ENCODE measurements around the gene STAT5B. TPM values are rescaled to one million over a fixed set of nuclear protein-coding genes. Genes with fewer than 3 reads are reported as not detected.

Gene STAT5B
- total and polyA plus RNA-seq, 2 of the 13 experiments (the other 11 are each of a cell fraction or from before 2014, with no cell fraction given), result 21.0 to 42.8 TPM

- TF ChIP-seq ZNF143 (CRISPR knock-in tag; IDR thresholded peaks at IDR 0.05), result peak; percentile 64
- TF ChIP-seq ZNF883 (CRISPR knock-in tag; IDR thresholded peaks at IDR 0.05; ENCODE audit: not compliant biosample characterization), result peak; percentile 58
- TF ChIP-seq KLF6 (CRISPR knock-in tag; IDR thresholded peaks at IDR 0.05), result peak; percentile 45; the same call in 1 of the 2 replicates
- TF ChIP-seq REST (IDR thresholded peaks at IDR 0.05; ENCODE audit: borderline replicate concordance in 1 of 2, low read depth in 1 of 2, low read length in 2 of 2), result peak in 1 of 2 experiments; percentile 32; a peak in 1 of 4 replicates
- TF ChIP-seq ZNF580 (CRISPR knock-in tag; IDR thresholded peaks at IDR 0.05; ENCODE audit: borderline replicate concordance, low read depth), result peak; percentile 56; the same call in 1 of the 2 replicates
- TF ChIP-seq FOXC1 (CRISPR knock-in tag; IDR thresholded peaks at IDR 0.05; ENCODE audit: borderline replicate concordance), result peak; percentile 47; the same call in 1 of the 2 replicates
- TF ChIP-seq REPIN1 (CRISPR knock-in tag; IDR thresholded peaks at IDR 0.05; ENCODE audit: borderline replicate concordance, low read depth), result peak; percentile 81; the same call in 1 of the 2 replicates
- peak; percentile 84 for TF ChIP-seq POLR2G (IDR thresholded peaks at IDR 0.05; ENCODE audit: low read depth, low read length)
- peak; percentile 81 for TF ChIP-seq ZSCAN9 (CRISPR knock-in tag; IDR thresholded peaks at IDR 0.05; ENCODE audit: borderline replicate concordance)
- peak; percentile 69 for TF ChIP-seq PHF21A (CRISPR knock-in tag; IDR thresholded peaks at IDR 0.05)
- TF ChIP-seq ZNF235 (CRISPR knock-in tag; IDR thresholded peaks at IDR 0.05; ENCODE audit: borderline replicate concordance), result peak; percentile 30; the same call in 1 of the 2 replicates
- TF ChIP-seq JARID2 (CRISPR knock-in tag; IDR thresholded peaks at IDR 0.05; ENCODE audit: insufficient replicate concordance), result peak; percentile 46
- TF ChIP-seq SMYD3 (CRISPR knock-in tag; IDR thresholded peaks at IDR 0.05), result no peak
- peak; percentile 93 for TF ChIP-seq HNF1B (CRISPR knock-in tag; IDR thresholded peaks at IDR 0.05)
- TF ChIP-seq ZMAT5 (CRISPR knock-in tag; IDR thresholded peaks at IDR 0.05; ENCODE audit: borderline replicate concordance, low read depth), result no peak
- 0 out of 2 replicates have a peak, but pooled peaks have one; percentile 32 for TF ChIP-seq ZNF296 (CRISPR knock-in tag; conservative IDR thresholded peaks at IDR 0.05)
- peak; percentile 58; the same call in 1 of the 2 replicates for TF ChIP-seq SRY (CRISPR knock-in tag; IDR thresholded peaks at IDR 0.05)
- 0 out of 2 replicates have a peak, but pooled peaks have one; percentile 30 for TF ChIP-seq ATF7-NPFF (CRISPR knock-in tag; IDR thresholded peaks at IDR 0.05; ENCODE audit: low read depth)
- peak; percentile 55; the same call in 1 of the 2 replicates for TF ChIP-seq ZFP90 (CRISPR knock-in tag; IDR thresholded peaks at IDR 0.05; ENCODE audit: borderline replicate concordance)
- TF ChIP-seq ZSCAN31 (CRISPR knock-in tag; IDR thresholded peaks at IDR 0.05; ENCODE audit: low read depth), result peak; percentile 78
- peak; percentile 36; the same call in 1 of the 2 replicates for TF ChIP-seq KDM5A (IDR thresholded peaks at IDR 0.05; ENCODE audit: borderline replicate concordance, low read length)
- TF ChIP-seq HNRNPLL (IDR thresholded peaks at IDR 0.05; ENCODE audit: low read depth, low read length, poor library complexity, severe bottlenecking), result peak; percentile 34
These were observed 82.0 kb downstream of the STAT5B start, which contains the start of gene GHDC (continued) for GRCh38 chr17:42193969-42194899.
